ENCODE data around the gene MAPRE2.
A peak's percentile ranks its signal among the peaks of the same experiment; 100 is the strongest.
"Not testable (repeated sequence)": the region's sequence is repeated elsewhere in the genome, so short reads cannot be mapped to it uniquely, and the experiment has no call there.

MAPRE2 gene

GRCh38 chr18:35095983-35096676, 54.9 kb downstream of the MAPRE2 start:
- DNase-seq, result peak; percentile 28

GRCh38 chr18:35096677-35097011, 55.4 kb downstream of the MAPRE2 start:
- no peak for DNase-seq

- DNase-seq, result no peak
Observed at GRCh38 chr18:35097195-35097594, 56.0 kb downstream of the MAPRE2 start.

GRCh38 chr18:35097763-35098162, 56.5 kb downstream of the MAPRE2 start:
- no peak for DNase-seq

- DNase-seq, result no peak
Observed at GRCh38 chr18:35099911-35100310, 58.7 kb downstream of the MAPRE2 start.

DNA sequence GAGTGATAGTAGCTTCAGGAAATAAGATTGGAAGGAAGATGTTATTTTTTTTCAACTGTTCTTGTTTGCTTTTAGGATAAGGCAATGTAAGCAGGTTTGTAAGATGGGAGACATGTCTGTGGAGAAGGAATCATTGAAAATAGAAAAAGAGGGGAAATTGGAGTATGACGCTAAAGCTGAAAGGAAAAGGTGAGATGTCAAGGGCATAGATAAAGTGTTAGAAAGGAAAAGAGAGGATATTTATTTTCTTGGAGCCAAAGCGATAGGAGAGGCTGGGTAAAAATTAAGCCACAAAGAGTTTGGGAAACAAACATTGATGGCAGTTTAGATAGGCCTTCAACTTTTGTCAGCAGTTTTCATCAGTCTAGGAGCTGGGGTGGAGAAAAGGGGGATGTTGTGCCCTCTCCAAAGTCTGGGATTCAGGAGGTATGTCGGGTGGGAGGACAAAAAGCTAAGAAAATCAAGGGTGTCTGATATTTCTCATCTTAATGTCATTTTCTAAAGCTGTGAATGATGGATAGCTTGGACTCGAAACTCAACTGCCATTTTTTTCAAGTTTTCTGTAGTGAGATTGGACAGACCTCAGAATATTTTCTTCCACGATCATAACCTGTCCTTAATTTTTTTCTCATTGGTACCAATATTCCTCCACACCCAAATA, 63.3 kb downstream of the MAPRE2 start:
- no peak for DNase-seq

- DNase-seq, result no peak
Observed at GRCh38 chr18:35106013-35106844, 65.0 kb downstream of the MAPRE2 start.

GRCh38 chr18:35106845-35107148, 65.6 kb downstream of the MAPRE2 start:
- no peak for DNase-seq

- no peak for DNase-seq
Observed at GRCh38 chr18:35107216-35107615, 66.0 kb downstream of the MAPRE2 start.

GRCh38 chr18:35108088-35108487, 66.9 kb downstream of the MAPRE2 start:
- DNase-seq, result not testable (repeated sequence)

GRCh38 chr18:35110059-35110458, 68.8 kb downstream of the MAPRE2 start:
- DNase-seq, result no peak

GRCh38 chr18:35110554-35111485, 69.6 kb downstream of the MAPRE2 start:
- no peak for DNase-seq

GRCh38 chr18:35112696-35113095, 71.5 kb downstream of the MAPRE2 start:
- no peak for DNase-seq

DNA sequence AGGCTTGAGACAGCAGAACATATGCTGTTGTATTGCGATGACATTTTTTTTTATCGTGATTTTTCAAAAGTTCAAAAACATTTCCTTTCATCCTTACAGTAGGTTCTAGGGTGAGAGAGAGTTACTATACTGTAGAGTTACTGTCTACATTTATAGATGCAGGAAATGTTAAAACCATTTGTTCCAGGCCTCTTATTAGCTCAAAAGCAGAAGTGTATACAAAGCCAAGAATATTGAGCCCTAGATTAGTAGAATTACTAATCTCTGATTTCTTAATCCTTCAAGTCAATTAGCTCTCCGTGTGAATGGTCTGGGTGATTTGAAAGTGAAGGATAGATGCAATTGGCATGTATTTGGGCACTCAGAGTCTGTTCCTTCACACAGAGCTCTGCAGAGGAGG, 73.1 kb downstream of the MAPRE2 start:
- DNase-seq, result no peak

DNA sequence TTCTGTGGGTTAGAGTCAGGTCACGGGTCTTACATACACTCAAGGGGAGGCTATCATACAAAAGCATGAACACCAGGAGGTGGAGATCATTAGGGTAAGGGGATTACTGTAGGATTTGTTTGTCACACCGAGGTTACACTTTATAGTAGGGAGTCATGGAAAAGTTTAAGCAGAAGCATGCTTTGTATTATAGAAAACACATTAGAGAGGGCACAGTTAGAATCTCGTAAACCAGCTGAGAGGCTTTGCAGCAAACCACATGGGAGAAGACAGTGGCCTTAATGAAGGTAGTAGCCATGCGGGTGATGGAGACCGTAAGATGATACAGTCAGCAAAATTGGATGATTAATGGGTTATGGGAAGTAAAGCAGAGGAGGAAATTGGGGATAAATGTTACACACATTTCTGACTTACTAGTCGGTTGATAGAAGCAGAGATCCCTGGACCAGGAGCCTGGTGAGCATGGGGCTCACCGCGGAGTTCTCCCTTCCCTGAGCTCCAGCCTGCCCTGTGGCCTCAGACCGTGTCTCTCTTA, 75.6 kb downstream of the MAPRE2 start:
- DNase-seq, result no peak

DNA sequence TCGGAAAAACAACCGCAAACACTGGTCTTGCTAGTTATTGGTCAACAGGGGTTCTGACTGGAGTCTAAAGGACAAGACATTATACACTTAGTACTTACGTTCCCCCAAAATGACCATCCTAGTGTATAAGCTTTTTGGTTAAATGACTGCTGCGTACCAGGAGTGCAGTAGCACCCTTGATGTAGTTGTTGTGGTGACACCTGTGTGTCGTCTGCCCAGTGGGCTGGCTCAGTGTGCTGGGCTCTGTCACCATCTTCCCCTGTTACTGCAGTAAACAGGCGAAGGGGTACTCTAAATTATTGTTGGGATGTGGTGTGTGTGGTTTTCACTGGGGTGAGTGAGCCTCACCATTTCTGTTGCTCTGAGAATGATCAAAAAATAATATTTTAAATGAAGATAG, 76.2 kb downstream of the MAPRE2 start:
- DNase-seq, result no peak

- DNase-seq, result peak; percentile 41
Observed at GRCh38 chr18:35117951-35118411, 76.8 kb downstream of the MAPRE2 start.

- DNase-seq, result no peak
Observed at GRCh38 chr18:35118641-35119040, 77.4 kb downstream of the MAPRE2 start.

DNA sequence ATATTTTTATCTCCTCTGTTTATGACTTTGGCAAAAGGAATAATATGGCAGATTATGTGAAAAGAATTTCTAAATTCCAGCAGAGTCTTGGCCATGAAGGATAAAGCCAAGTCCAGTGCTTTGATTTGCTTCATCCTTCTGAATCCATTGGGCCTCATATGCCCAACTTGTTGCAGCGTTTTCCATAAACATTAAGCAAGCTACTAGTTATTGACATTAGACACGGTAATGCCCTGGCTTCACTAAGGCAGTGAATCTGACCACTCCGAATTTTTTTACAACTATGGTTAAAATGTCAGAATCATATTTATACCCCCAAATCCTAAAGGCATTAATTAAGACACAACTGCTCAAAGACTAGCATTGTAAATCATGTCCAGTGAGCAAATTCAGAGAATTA, 79.8 kb downstream of the MAPRE2 start:
- DNase-seq, result no peak

DNA sequence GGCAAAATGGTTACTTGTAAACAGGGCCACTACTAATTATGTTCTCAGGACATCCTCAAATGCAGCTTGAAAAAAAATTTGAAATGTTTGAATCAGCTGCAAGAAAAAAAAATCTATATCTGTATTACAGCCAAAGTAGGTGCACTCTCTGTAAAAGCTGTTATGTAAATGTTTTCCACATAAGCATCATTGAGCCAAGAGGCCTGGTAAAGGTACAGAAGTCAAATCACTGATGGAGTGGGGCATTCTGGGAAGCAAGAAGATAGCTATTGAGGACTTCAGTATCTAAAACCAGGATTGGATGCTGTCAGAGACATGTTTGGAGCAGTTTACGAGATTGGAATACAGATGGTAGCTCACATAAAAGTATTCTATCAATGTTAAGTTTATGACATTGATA, 80.3 kb downstream of the MAPRE2 start:
- no peak for DNase-seq

GRCh38 chr18:35122586-35123224, 81.5 kb downstream of the MAPRE2 start:
- DNase-seq, result no peak

- no peak for DNase-seq
Observed at GRCh38 chr18:35123811-35124210, 82.6 kb downstream of the MAPRE2 start.

Measured in fibroblast of skin of scalp (primary cell).